8988T (cell line): Measurements from ENCODE around the gene MYORG.
"Not testable (repeated sequence)": the region's sequence is repeated elsewhere in the genome, so short reads cannot be mapped to it uniquely, and the experiment has no call there.

Experiments used
- DNase-seq: peaks from one replicate; pipeline ENCODE4 v3.0.0; 2011

MYORG gene

GRCh38 chr9:34384368-34385165 is 7.9 kb upstream of the MYORG start:
- no peak for DNase-seq

GRCh38 chr9:34383904-34384303 is 7.2 kb upstream of the MYORG start:
- no peak for DNase-seq

DNA sequence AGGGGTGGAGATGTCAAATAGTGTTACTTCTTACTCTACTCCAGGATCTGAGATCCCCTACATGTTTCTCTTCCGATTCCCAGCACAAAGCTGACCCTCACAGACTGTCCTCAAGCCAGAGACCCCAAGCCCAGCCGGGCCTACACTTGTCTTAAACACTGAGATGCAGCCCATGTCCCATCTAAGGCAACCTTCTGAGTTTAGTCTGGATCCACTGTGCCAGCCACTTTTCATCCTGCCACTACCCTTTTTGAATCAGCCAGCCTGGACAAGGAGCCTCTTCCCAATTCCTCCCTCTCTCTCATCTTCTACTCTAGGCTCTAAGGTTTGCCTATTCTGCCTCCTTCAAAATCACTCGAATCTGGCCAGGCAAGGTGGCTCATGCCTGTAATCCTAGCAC is 6.2 kb upstream of the MYORG start:
- DNase-seq = no peak

DNA sequence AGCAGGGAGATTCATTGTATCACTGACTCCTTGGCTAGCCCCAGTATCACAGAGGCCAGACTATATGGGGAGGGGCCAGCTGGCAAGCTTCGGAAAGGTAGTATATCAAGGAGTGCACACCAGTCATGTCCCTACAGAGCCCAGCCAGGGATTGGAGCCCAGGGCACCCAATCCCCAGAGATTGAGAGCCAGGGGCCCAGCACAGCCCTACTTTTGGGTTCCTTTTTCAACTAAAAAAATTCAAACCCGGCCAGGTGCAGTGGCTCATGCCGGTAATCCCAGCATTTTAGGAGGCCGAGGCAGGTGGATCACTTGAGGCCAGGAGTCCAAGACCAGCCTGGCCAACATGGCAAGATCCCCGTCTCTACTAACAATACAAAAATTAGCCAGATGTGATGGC is 5.4 kb upstream of the MYORG start:
- no peak for DNase-seq

GRCh38 chr9:34381323-34381722 is 4.6 kb upstream of the MYORG start:
- no peak for DNase-seq

DNA sequence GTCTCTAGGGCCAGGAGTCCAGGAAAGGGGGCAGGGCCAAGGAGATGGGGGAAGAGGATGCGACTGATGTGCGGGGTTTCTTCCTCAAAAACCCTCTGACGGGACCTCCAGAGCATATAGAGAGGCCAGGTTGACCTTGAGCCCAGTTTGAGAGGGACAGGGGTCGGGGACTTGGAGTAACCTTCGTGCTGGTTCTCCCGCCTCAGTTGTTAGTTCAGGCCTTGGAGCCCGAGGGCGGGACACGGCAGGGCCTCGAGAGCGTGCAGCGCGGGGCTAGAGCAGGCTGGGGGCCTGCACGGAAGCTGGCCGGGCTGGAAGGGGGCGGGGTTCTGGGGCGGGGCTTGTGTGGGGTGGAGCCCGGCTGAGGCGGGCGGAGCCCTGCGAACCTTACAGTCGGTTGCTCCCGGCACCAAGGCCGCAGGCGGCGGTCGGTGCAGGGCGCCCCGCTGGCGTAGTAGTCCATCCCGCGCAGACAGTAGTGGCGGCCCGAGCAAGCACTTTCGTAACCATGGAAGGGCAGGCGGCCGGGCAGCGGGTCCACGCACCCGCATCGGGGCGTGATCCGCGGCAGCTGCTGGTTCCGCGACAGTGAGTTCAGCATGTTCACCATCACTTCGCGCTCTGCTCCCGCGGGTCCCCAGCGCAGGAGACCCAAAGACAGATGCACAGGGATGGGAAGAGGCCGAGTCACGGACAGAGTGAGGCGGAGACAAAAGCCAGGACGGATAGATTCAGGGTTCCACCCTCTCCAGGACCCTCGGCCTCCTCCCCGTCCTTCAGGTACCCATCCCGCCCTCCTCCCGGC is 4.0 kb upstream of the MYORG start:
- DNase-seq = peak; percentile 95

DNA sequence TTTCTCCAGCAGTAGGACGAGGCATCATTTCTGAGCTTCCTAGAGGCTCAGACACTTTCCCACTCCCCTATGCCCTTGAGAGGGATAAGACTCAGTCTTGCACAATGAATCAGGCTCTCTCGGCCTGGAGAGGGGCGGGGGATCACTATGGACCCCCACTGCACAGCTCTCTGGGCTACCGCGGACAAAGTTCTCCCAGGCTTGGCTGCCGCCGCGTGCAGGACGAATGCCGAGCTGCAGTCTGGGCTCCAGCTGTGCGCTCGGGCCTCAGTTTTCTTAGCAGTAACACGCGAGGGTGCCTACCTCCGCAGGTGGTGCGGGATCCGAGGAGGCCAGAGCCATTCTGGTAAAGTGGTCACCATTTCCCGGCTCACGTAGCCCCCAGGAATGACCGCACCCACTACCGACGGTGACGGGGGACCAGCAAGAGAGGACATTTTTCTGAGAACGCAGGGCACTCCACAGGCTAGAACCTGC is 3.4 kb upstream of the MYORG start:
- no peak for DNase-seq

- DNase-seq = peak; percentile 89
Measured at GRCh38 chr9:34379334-34380033, 2.8 kb upstream of the MYORG start.

DNA sequence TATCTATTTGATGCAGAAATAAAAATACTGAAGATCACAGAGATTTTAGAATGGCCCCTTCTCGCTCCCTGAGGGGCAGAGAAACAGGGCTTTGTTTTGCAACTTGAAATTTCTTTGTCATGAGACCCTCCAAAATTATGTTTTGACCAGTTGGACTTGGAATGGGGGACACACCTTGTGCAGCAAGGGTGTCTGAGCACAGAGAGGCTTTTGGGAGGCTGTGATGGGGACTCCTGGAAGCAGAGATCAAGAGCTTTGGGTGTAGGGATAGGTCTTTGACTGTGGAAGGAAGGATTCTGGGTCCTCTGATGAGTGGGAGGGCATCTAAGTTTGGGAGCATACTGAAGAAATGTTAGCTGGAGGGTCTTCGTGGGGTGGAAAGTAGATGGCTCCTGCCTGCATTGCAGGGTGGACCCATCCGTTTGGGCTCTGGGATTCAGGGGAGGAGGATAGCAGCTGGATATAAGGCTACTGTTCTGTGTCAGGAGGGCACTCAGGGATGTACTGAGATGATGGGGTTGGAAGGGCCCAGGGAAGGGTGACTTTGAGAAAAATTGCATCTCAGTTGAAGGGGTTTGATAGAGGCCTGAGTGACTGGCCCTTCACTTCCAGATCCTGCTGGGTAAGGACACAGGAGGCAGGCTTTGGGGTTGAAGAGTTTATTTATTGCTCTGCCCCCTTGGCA is 1.8 kb upstream of the MYORG start:
- no peak for DNase-seq

DNA sequence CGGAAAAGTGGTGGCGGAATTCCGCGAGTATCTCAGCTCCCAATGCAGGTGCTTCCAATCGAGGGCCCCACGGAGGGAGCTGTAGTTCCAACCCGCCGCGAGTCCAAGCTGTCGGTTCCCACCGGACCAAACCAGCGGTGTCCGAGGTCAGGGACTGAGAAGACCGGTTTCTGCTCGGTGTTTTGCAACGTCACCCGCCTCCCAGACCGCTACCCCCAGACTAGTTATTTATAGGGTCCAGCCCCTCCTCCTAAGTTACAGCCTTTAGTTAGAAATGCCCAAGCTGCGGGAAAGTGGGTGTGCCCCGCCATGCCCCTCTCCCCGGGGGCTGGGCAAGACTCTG is 677 bp upstream of the MYORG start:
- DNase-seq = no peak

DNA sequence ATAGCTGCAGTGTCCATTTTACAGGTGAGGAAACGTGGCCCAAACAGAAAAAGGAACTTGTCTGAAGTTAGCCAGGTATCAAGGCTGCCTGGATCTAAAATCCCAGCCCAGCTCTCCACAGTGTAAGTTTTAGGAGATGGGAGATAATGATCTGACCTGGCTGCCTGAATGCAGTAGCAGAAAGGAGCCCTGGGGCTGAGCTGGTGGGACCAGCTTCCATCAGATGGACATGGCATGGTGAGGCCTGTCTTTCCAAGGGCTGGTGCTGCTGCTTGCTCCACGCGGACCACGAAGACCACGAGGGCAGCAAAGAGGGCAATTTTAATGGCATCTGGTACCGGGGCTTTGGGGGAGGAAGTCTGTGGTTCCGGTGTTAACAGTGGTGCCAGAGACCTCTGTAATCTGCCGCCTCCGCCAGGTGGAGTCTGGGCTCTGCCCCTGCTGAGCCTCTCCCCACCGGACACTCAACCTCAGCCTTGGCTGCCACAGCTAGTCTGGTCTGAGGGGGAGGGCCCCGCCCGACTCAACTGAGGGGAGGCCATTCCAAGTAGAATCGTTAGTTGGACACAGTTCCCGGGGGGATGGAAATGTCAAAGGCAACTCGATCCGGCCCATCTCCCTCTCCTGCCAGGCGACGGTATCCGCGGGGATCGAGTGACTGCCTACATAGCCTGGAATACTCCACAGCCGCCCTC is 650 bp downstream of the MYORG start:
- peak; percentile 89 for DNase-seq

GRCh38 chr9:34374905-34375552 is 1.7 kb downstream of the MYORG start:
- no peak for DNase-seq

- DNase-seq = no peak
Measured at GRCh38 chr9:34374339-34374738, 2.4 kb downstream of the MYORG start.

DNA sequence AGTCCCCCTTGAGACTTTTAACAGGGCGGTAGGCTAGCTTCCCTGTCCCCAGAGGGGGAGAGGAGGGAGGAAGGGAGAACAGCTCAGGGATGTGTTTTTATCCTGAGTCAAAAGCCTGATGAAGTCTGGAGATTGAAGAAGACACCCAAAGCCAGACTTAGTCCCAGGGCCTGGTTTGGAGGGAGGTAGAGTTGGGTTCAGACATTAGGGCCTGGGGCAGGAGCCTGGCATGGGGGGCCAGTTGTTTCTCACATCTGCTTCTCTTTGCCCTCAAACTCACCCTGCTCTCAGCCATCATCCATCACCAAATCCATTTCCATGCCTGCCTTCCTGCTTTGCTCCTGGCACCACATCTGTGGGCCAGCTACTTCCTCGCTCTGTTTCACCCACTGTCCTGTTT is 2.9 kb downstream of the MYORG start:
- DNase-seq = no peak

DNA sequence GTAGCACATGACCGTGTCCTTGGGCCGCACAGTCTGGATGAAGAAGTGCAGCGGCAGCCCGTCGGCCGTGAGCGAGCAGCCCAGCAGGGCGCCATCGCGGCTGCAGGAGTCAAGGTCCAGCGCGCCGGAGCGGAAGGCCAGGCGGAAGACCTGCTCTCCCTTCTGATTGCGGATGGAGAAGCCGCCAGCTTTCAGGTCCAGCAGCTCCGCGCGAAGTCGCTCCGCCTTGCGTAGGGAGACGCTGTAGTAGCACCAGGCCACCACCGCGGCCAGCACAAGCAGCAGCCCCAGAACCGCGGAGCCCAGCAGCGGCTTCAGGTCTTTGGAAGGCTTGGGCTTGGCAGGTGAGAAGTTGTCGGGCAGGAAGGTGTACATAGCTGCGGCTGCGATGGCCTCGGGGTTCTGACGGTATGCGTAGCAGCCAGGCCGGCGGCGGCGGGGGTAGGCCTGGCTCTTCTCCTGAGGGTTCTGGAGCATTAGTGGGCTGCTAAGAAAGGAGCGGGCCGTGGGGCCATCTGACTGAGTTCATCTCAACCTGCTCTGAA is 4.2 kb downstream of the MYORG start:
- no peak for DNase-seq

DNA sequence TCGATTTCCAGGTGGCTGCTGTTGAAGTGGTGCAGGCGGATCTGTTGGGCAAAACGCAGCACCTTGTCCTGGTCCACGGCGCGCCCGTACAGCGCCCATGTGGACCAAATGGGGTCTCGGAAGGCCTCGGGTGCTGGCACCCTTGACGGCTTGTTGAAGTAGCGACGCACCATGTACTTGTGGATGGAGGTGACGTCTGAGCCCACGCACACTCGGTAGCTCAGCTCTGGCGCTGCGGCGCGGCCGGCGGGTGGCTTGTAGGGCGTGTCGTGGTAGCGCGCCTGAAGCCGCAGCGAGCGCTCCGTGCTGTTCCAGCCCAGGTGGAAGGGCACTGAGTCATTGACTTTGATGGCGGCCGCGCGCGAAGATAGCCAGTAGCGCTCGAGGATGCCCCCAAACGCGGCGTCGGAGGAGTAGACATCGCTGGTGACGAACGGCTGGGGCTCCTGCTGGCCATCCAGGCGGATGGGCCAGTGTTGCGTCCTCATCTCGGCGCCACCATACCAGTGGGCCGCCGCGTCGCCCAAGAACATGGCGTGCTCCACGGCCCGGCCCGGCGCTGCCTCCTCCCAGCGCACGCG is 4.7 kb downstream of the MYORG start:
- DNase-seq = no peak

DNA sequence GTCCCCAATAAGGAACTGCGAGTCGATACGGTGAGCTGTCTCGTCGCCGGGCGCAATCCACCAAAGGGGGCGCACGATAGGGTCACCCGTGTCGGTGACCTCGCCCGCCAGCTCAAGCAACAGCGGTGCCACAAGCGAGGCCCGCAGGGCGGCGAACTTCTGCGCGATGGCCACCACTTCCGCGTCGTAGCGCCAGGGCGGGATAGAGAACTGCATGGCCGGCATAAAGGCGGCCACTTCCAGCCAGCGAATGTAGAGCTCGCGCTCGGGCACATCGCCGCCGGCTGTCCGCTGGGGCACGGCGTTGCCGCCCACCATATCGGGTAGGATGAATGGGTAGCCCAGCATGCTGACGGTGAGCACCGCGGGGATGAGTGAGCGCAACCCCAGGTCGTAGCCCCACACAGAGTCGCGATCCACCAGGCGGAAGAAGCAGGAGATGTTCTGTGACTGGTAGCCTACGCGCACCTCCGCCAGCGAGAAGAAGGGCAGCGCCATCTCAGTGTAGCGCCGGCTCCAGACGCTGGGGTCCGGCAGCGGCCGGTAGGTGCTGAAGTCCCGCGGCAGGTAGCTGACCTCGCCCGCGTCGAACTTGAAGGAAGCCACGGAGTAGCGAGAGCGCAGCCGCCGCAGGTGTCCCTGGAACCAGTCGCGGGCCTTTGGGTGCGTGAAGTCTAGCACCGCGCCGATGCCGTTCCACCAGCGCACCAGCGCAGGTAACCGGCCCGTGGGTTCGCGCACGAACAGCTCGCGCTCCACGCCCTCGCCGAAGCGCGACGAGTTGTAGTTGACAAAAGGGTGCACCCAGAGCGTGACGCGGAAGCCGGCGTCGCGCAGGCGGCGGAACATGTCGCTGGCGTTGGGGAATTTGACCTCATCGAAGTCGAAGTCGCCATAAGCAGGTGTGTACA is 5.5 kb downstream of the MYORG start:
- DNase-seq = no peak

DNA sequence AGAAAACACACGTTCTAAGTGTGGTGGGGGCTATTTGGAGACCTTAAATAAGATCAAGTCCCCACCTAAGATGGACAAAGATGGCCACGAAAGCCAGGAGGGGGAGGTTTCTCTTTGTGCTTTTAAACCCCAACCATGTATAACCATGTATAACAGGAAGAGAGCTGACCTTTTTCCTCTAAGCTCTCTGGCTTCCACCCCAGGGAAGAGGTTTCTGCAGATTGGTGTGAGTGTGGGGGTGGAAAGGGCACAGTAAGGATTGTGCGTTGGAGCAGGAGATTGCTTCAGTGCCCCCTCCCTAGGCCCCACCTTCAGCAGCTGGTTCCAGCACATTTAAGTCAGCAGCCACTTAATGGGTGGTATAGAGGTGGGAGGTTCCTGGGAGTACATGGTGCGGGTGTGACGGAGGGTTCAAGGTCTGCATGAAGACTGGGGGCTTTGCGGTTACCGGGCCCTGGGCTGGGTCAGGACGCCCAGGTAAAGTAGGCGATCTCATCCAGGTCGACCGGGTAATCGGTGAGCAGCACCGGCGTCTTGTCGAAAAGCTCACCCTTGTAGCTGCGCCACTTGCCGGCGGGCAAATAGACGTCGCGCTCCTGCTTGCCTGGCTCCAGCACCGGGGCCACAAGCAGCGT is 6.2 kb downstream of the MYORG start:
- DNase-seq = no peak

DNA sequence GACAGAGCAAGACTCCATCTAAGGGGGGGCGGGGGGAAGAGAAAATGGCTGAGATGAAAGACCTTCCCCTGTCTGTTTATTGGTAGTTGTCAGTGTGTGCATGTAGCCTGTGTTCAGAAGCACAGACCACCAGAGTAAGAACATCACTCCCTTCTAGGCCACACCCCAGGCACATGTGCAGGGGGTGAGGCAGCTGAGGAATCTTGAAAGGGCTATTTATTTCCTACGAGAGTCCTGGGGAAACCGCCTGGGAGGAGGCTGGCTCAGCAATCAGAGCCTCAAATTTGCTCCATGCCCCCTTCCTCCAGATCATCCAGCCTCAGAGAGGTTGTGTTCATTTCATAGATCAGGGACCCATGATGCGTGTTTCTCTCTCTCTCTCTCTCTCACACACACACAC is 7.1 kb downstream of the MYORG start:
- DNase-seq = no peak

DNA sequence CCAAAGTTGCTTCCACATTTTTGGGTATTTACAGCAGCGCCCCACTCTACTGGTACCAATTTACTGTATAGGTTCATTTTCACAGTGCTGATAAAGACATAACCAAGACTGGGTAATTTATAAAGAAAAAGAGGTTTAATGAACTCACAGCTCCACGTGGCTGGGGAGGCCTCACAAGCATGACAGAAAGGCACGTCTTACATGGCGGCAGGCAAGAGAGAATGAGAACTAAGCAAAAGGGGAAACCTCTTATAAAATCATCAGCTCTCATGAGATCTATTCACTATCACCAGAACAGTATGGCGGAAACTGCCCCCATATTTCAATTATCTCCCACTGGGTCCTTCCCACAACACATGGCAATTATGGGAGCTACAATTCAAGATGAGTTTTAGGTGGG is 7.9 kb downstream of the MYORG start:
- DNase-seq = not testable (repeated sequence)
